Measurements from ENCODE around the gene COLGALT1.

The COLGALT1 gene

DNA sequence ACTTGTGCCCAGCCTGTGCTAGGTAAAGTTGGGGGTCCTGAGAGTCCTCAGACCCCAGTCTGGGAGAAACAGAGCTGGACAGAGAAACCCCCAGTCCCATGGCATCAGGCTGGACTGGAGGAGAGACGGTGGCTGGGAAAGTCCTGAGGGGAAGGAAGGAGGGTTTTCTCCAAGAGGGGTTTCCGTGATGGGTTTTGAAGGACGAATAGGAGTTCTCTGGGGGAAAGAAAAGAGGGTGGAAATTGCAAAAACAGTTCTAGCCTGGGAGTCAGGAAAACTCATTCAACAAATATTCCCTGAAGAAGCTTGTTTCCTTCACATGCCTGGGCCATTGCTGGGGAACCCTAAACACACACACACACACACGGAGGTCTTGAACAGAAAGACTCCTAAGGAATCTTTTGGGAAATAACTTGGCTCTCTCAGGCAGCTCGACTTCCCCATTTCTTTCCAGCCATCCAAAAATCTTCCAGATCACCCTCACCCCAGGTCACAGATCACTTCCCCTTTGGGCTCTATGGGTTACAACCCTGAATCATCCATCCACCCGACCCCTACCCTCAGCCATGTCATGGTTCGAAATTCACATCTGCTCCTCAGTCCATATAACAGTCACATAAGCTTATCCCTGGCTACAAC lies 47.5 kb downstream of the COLGALT1 start:
- Histone ChIP-seq H3K27me3 (ENCODE audit: insufficient read depth, low read depth) (peaks cover 67% of the 10 kb centered on the region), H3K36me3 (ENCODE audit: insufficient read depth) (no peaks in the 10 kb centered on the region), H3K4me1 (ENCODE audit: low read depth, poor library complexity, severe bottlenecking) (peaks cover 4% of the 10 kb centered on the region), H3K4me2 (no peak overlapping the region), H4K20me1 (ENCODE audit: insufficient read depth) (no peaks in the 10 kb centered on the region), H3K79me2 (ENCODE audit: insufficient read depth, low read depth) (no peaks in the 10 kb centered on the region), H3K4me3 (IDR thresholded peaks at IDR 0.05; ENCODE audit: insufficient read depth, low read depth, low read length) (no peak overlapping the region), H2AFZ (ENCODE audit: low read depth) (no peak overlapping the region), H3K27ac (no peak overlapping the region), H3K9ac (no peak overlapping the region)
- TF ChIP-seq, protein P1, sequence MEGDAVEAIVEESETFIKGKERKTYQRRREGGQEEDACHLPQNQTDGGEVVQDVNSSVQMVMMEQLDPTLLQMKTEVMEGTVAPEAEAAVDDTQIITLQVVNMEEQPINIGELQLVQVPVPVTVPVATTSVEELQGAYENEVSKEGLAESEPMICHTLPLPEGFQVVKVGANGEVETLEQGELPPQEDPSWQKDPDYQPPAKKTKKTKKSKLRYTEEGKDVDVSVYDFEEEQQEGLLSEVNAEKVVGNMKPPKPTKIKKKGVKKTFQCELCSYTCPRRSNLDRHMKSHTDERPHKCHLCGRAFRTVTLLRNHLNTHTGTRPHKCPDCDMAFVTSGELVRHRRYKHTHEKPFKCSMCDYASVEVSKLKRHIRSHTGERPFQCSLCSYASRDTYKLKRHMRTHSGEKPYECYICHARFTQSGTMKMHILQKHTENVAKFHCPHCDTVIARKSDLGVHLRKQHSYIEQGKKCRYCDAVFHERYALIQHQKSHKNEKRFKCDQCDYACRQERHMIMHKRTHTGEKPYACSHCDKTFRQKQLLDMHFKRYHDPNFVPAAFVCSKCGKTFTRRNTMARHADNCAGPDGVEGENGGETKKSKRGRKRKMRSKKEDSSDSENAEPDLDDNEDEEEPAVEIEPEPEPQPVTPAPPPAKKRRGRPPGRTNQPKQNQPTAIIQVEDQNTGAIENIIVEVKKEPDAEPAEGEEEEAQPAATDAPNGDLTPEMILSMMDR (conservative IDR thresholded peaks at IDR 0.05; ENCODE audit: low read depth, low read length) = no peak

DNA sequence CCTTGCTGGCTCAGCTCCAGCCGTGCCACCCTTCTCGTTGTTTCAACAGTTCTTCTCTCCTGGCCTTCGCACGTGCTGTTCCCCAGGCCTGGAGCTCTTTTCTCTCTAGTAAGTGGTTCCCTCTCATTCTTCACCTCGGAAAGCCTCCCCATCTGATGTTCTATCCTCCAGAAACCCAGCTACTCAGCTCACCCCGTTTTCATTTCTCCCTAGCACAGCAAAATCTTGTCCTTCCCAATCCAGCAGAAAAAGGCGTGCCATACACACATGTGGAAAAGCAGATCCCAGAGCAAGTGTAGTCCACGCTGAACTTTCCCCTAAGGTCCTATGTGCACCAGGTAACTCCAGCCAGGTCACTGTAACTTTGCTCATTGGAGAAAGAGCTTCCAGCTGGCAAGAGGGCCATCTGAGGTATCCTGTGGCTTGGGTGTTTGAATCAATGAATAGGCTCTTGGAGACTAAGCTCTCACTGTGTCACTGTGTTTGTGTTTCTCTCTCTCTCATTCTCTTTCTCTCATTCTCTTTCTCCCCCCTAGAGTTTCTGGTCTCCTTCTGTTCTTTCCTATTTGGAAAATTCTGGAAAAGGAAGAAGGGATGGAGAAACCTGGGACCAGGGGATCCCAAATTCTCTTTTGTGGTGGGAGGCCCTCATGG lies 49.0 kb downstream of the COLGALT1 start:
- Histone ChIP-seq H3K27me3 (ENCODE audit: insufficient read depth, low read depth) (peaks cover 56% of the 10 kb centered on the region), H2AFZ (ENCODE audit: low read depth) (no peak overlapping the region), H3K36me3 (ENCODE audit: insufficient read depth) (no peaks in the 10 kb centered on the region), H3K79me2 (ENCODE audit: insufficient read depth, low read depth) (no peaks in the 10 kb centered on the region), H3K9ac (no peak overlapping the region), H3K4me1 (ENCODE audit: low read depth, poor library complexity, severe bottlenecking) (peaks cover 4% of the 10 kb centered on the region), H3K4me3 (IDR thresholded peaks at IDR 0.05; ENCODE audit: insufficient read depth, low read depth, low read length) (no peak overlapping the region), H3K4me2 (no peak overlapping the region), H4K20me1 (ENCODE audit: insufficient read depth) (no peaks in the 10 kb centered on the region), H3K27ac (no peak overlapping the region)
- TF ChIP-seq, protein P1 (conservative IDR thresholded peaks at IDR 0.05; ENCODE audit: low read depth, low read length) = no peak

DNA sequence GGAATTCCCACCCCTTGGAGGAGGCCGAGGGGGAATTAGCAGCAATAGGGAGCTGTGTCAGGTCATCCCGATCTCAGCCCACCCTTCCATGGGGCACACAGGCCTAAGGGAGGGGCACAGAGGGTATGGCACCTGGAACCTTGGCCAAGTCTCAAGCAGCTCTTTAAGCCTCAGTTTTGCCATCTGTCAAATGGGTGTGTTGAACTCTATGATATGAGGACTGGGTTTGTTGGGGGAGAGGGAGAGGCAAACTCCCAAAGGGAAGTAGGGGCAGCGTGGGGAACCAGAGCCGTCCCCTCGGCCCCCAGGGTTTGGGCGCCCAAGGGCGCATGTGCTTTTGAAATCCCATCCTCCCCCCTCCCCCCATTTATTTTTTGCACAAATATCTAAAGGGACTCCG lies 49.7 kb downstream of the COLGALT1 start:
- TF ChIP-seq, protein P1 (conservative IDR thresholded peaks at IDR 0.05; ENCODE audit: low read depth, low read length) = no peak
- no peak overlapping the region for H3K4me3 ChIP-seq (IDR thresholded peaks at IDR 0.05; ENCODE audit: insufficient read depth, low read depth, low read length)
- no peak overlapping the region for H3K9ac ChIP-seq
- H4K20me1 ChIP-seq (ENCODE audit: insufficient read depth) = no peaks in the 10 kb centered on the region
- H3K79me2 ChIP-seq (ENCODE audit: insufficient read depth, low read depth) = no peaks in the 10 kb centered on the region
- H3K27ac ChIP-seq = no peak overlapping the region
- peaks cover 50% of the 10 kb centered on the region for H3K27me3 ChIP-seq (ENCODE audit: insufficient read depth, low read depth)
- peaks cover 4% of the 10 kb centered on the region for H3K4me1 ChIP-seq (ENCODE audit: low read depth, poor library complexity, severe bottlenecking)
- no peaks in the 10 kb centered on the region for H3K36me3 ChIP-seq (ENCODE audit: insufficient read depth)
- H3K4me2 ChIP-seq = peak overlapping the region; percentile 80; the same call in 1 of the 2 replicates
- H2AFZ ChIP-seq (ENCODE audit: low read depth) = no peak overlapping the region

DNA sequence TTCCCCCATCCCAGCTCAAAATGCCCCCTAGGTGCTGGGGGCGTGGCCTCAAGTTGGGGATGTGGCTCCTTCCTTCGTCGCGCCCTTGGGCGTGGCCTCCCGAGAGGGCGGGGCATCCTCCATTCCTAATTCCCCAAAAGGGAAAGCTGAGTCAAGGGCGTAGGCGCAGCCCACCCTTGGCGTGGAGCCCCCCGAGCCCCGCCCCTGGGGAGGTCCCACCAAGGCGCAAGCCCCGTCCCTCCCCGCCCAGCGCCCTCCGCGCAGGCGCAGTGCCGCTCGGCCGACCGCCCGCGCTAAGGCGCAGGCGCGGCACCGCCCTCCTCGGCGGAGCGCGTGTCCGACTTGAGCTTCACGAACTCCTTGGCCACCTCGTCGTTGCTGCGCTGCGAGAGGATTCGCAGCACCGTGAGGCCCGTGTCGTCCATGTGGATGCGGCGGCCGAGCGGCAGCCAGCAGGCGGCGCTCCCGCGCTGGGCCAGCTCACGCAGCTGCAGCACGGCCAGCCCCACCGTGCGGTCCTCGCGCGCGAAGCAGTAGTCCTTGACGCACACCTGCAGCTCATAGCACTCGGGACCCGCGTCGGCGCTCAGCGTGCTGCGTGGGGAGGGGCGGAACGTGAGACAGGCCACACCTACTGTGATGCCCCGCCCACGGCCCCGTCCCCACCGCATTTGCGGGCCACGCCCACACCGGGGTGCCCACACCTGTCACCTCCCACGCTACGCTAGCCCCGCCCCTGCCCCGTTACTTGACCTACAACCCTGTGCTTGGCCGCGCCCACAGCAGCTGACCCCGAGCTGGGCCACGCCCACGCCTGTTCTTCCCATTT lies 50.5 kb downstream of the COLGALT1 start:
- H3K9ac ChIP-seq = peak overlapping the region; percentile 71; the same call in 1 of the 2 replicates
- peaks cover 42% of the 10 kb centered on the region for H3K27me3 ChIP-seq (ENCODE audit: insufficient read depth, low read depth)
- H4K20me1 ChIP-seq (ENCODE audit: insufficient read depth) = no peaks in the 10 kb centered on the region
- H3K4me2 ChIP-seq = peak overlapping the region; percentile 80
- H3K36me3 ChIP-seq (ENCODE audit: insufficient read depth) = no peaks in the 10 kb centered on the region
- peak overlapping the region; percentile 87 for H3K27ac ChIP-seq
- peak overlapping the region; percentile 83 for H2AFZ ChIP-seq (ENCODE audit: low read depth)
- TF ChIP-seq, protein P1 (conservative IDR thresholded peaks at IDR 0.05; ENCODE audit: low read depth, low read length) = peak; percentile 34; the same call in 1 of the 2 replicates
- H3K79me2 ChIP-seq (ENCODE audit: insufficient read depth, low read depth) = no peaks in the 10 kb centered on the region
- no peak overlapping the region for H3K4me3 ChIP-seq (IDR thresholded peaks at IDR 0.05; ENCODE audit: insufficient read depth, low read depth, low read length)
- peaks cover 4% of the 10 kb centered on the region for H3K4me1 ChIP-seq (ENCODE audit: low read depth, poor library complexity, severe bottlenecking)
